Esophagus muscularis mucosa (tissue), 3 donors: Measurements from ENCODE around the gene UBE4A.

Experiments
- POLR2A ChIP-seq: fragments of 450-650 bp; IDR thresholded peaks from one replicate; pipeline ENCODE4 v1.6.1; 2017; ENCODE audit warnings: antibody characterized with exemption, moderate library complexity, mild to moderate bottlenecking, low read depth
- POLR2AphosphoS5 ChIP-seq, 2 donors: sonication (generic); formaldehyde crosslinking; IDR thresholded peaks; one replicate each; pipeline ENCODE4 v1.6.1; 2017; ENCODE audit warnings: antibody characterized with exemption in 2 of 2
- TF ChIP-seq, protein P1 (sequence below), 3 experiments: fragments of 200-600 bp in 2 of 3; fragments of 450-650 bp in 1 of 3; sonication (generic) in 2 of 3; IDR thresholded peaks; one replicate each; pipeline ENCODE4 v1.5.1; 2017 to 2019; ENCODE audit warnings: antibody characterized with exemption in 3 of 3, mild to moderate bottlenecking in 2 of 3, moderate library complexity in 1 of 3

GRCh38 chr11:118417801-118418200, 58.4 kb downstream of the UBE4A start:
- TF ChIP-seq POLR2A (no peak), POLR2AphosphoS5 (IDR thresholded peaks at IDR 0.05) (no peak)
- TF ChIP-seq, protein P1, sequence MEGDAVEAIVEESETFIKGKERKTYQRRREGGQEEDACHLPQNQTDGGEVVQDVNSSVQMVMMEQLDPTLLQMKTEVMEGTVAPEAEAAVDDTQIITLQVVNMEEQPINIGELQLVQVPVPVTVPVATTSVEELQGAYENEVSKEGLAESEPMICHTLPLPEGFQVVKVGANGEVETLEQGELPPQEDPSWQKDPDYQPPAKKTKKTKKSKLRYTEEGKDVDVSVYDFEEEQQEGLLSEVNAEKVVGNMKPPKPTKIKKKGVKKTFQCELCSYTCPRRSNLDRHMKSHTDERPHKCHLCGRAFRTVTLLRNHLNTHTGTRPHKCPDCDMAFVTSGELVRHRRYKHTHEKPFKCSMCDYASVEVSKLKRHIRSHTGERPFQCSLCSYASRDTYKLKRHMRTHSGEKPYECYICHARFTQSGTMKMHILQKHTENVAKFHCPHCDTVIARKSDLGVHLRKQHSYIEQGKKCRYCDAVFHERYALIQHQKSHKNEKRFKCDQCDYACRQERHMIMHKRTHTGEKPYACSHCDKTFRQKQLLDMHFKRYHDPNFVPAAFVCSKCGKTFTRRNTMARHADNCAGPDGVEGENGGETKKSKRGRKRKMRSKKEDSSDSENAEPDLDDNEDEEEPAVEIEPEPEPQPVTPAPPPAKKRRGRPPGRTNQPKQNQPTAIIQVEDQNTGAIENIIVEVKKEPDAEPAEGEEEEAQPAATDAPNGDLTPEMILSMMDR (IDR thresholded peaks at IDR 0.05), result no peak
